ENCODE results near the gene MOSMO. TPM values are rescaled to one million over a fixed set of nuclear protein-coding genes. Genes with fewer than 3 reads are reported as not detected.

Gene MOSMO
- total and polyA plus RNA-seq, 2 donors (not counting 3 experiments of a cell fraction or from before 2014, with no cell fraction given), result 15.9 to 22.0 TPM

DNA sequence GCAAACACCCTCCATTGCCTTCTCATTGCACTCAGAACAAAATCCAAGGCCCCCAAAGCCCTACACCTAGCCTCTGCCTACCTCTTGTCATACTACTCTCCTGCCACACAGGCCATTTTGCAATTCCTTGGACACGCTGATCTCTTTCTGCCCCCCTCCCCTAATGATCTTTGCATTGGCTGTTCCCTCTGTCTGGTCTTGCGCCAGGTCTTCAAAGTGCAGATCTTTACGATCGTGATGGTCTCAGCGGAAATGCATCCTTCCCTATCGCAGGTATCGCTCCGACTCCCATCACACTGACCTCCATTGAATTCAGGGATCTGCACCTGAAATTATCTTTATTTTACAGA lies 777 bp upstream of the MOSMO start:
- Histone ChIP-seq H4K20me1 (replicated peaks; ENCODE audit: control insufficient read depth, extremely low read depth, insufficient read depth, low read length) (peaks cover 3% of the 10 kb centered on the region), H3K4me3 (replicated peaks in 1 of 3; ENCODE audit: insufficient read depth in 1 of 3, low read depth in 1 of 3, low read length in 3 of 3) (peak overlapping the region; percentile 42 to 86 (median 53)), H3K4me1 (ENCODE audit: control insufficient read depth, extremely low read depth, insufficient read depth, low read length) (peaks cover 18% of the 10 kb centered on the region), H3K27me3 (ENCODE audit: control insufficient read depth in 2 of 2, insufficient read depth in 2 of 2, low read length in 2 of 2) (no peaks in the 10 kb centered on the region), H3K9me3 (replicated peaks; ENCODE audit: control insufficient read depth, insufficient read depth, low read length) (no peaks in the 10 kb centered on the region), H3K4me2 (ENCODE audit: insufficient read depth, low read length) (peak overlapping the region; percentile 66), H3K27ac (ENCODE audit: insufficient read depth, low read depth, low read length) (no peak overlapping the region), H3K79me2 (ENCODE audit: control insufficient read depth, insufficient read depth, low read length) (peaks cover 39% of the 10 kb centered on the region), H2AFZ (ENCODE audit: low read depth, low read length) (peak overlapping the region; percentile 5), H3K9ac (replicated peaks; ENCODE audit: extremely low read depth, insufficient read depth, low read length) (peak overlapping the region; percentile 50), H3K9me1 (replicated peaks; ENCODE audit: control insufficient read depth, extremely low read depth, insufficient read depth, low read length) (no peaks in the 10 kb centered on the region), H3K36me3 (ENCODE audit: control insufficient read depth in 2 of 2, extremely low read depth in 1 of 2, insufficient read depth in 2 of 2, low read length in 2 of 2) (no peaks in the 10 kb centered on the region)
- no TSS peak for BruUV-seq (replicated peaks)
- CTCF ChIA-PET, result interaction anchor here (1.0 to 27.0 kb wide), 13 partner anchors 8 to 182 kb away, joined by 3 to 994 read pairs (median 5); no protein-coding TSS in a partner anchor
- dilution Hi-C loops (cut with MboI; ENCODE audit: extremely low pct_ligation_motif_present, low sequenced_read_pairs) (no loop called here), intact Hi-C loops (cut with micrococcal nuclease) (no loop called here)
- POLR2A ChIA-PET, result interaction anchor here (0.5 to 1.4 kb wide), 3 partner anchors 20 to 413 kb away, joined by 3 to 12 read pairs (median 4); no protein-coding TSS in a partner anchor
- FAIRE-seq (no peak), DNase-seq (ENCODE audit: low read depth, low spot score) (no peak)
- TF ChIP-seq EZH2 (IDR thresholded peaks at IDR 0.05; ENCODE audit: borderline replicate concordance, low read depth, low read length, severe bottlenecking), result no peak
- no peak for TF ChIP-seq POLR2A (IDR thresholded peaks at IDR 0.05; ENCODE audit: low read depth, low read length)
- no peak for TF ChIP-seq JUN (IDR thresholded peaks at IDR 0.05; ENCODE audit: borderline replicate concordance, insufficient read depth, insufficient read length, low read depth)
- TF ChIP-seq MYC (IDR thresholded peaks at IDR 0.05; ENCODE audit: low read depth, low read length), result no peak
- no peak for TF ChIP-seq POLR2AphosphoS5 (IDR thresholded peaks at IDR 0.05; ENCODE audit: insufficient read depth, low read depth, low read length)
- TF ChIP-seq, protein P1, sequence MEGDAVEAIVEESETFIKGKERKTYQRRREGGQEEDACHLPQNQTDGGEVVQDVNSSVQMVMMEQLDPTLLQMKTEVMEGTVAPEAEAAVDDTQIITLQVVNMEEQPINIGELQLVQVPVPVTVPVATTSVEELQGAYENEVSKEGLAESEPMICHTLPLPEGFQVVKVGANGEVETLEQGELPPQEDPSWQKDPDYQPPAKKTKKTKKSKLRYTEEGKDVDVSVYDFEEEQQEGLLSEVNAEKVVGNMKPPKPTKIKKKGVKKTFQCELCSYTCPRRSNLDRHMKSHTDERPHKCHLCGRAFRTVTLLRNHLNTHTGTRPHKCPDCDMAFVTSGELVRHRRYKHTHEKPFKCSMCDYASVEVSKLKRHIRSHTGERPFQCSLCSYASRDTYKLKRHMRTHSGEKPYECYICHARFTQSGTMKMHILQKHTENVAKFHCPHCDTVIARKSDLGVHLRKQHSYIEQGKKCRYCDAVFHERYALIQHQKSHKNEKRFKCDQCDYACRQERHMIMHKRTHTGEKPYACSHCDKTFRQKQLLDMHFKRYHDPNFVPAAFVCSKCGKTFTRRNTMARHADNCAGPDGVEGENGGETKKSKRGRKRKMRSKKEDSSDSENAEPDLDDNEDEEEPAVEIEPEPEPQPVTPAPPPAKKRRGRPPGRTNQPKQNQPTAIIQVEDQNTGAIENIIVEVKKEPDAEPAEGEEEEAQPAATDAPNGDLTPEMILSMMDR (IDR thresholded peaks at IDR 0.05; ENCODE audit: extremely low read depth in 1 of 2, insufficient read depth in 1 of 2, low read depth in 1 of 2, low read length in 2 of 2), result no peak
- TF ChIP-seq, protein P2, sequence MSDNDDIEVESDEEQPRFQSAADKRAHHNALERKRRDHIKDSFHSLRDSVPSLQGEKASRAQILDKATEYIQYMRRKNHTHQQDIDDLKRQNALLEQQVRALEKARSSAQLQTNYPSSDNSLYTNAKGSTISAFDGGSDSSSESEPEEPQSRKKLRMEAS (IDR thresholded peaks at IDR 0.05; ENCODE audit: insufficient read depth, insufficient read length), result no peak
- no peak for TF ChIP-seq GATA2 (IDR thresholded peaks at IDR 0.05; ENCODE audit: insufficient read depth, insufficient read length, low read depth, low read length)
- TF ChIP-seq FOS (IDR thresholded peaks at IDR 0.05; ENCODE audit: borderline replicate concordance, insufficient read depth, low read length), result no peak

All from endothelial cell of umbilical vein (primary cell).